Heart left ventricle (tissue), 13 donors: Measurements from ENCODE around the gene MTUS2.

Experiments used
- POLR2A ChIP-seq, 2 donors: fragments of 450-650 bp; IDR thresholded peaks; one replicate each; pipeline ENCODE4 v1.6.1; 2017; ENCODE audit warnings: antibody characterized with exemption in 2 of 2, mild to moderate bottlenecking in 2 of 2, moderate library complexity in 2 of 2
- TF ChIP-seq, protein P1 (sequence below), 12 donors: fragments of 200-600 bp; sonication (generic) in 4 of 12; IDR thresholded peaks; one replicate each; pipeline versions ENCODE4 v1.5.0 to v1.8.0; 2018 to 2022; ENCODE audit warnings: antibody characterized with exemption in 12 of 12, mild to moderate bottlenecking in 5 of 12
- donor health status: ischemic (EF 13 %, LVEDD 7.1; RV severe dilation, severe dysfunction).
- donor health status: DM: no; HTN: yes; CAD: no.
- donor health status: DM: no; HTN: no; CAD: no.
- donor health status: ischemic (EF 25% LVEDD 6.9; RV normal size, moderate dysfunction).
- donor health status: ischemic (EF 25% LVEDD 5.7; RV mildly dilated, moderate dysfunction).
- donor health status: ischemic (EF 35%, LVEDD 5.7; RV mildly dilated, moderate dysfunction).
- donor health status: nonischemic (EF 11% LVEDD 7.7; RV severe dilation, severe dysfunction).
- donor health status: DM: yes; HTN: yes; CAD: no.
- donor health status: PGD.
- donor health status: ischemic (EF 29% LVEDD 5.4; RV normal size, mild dysfunction).
- donor health status: nonischemic (EF 23%, LVEDD 6.1; RV moderate dilation, normal function).

- TF ChIP-seq, protein P1, sequence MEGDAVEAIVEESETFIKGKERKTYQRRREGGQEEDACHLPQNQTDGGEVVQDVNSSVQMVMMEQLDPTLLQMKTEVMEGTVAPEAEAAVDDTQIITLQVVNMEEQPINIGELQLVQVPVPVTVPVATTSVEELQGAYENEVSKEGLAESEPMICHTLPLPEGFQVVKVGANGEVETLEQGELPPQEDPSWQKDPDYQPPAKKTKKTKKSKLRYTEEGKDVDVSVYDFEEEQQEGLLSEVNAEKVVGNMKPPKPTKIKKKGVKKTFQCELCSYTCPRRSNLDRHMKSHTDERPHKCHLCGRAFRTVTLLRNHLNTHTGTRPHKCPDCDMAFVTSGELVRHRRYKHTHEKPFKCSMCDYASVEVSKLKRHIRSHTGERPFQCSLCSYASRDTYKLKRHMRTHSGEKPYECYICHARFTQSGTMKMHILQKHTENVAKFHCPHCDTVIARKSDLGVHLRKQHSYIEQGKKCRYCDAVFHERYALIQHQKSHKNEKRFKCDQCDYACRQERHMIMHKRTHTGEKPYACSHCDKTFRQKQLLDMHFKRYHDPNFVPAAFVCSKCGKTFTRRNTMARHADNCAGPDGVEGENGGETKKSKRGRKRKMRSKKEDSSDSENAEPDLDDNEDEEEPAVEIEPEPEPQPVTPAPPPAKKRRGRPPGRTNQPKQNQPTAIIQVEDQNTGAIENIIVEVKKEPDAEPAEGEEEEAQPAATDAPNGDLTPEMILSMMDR (IDR thresholded peaks at IDR 0.05) = no peak
- TF ChIP-seq POLR2A (IDR thresholded peaks at IDR 0.05) = no peak
These were observed 495.7 kb downstream of the MTUS2 start for GRCh38 chr13:29315847-29316246.
